PFSK-1 (cell line): ENCODE measurements around the gene RANGAP1.

Experiments used
- POLR2AphosphoS5 ChIP-seq: IDR thresholded peaks from 2 replicates; pipeline ENCODE4 v1.6.1; 2012; ENCODE audit warnings: low read depth, mild to moderate bottlenecking, control low read depth, low read length, moderate library complexity
- REST ChIP-seq, 2 experiments: IDR thresholded peaks; 2 replicates each; pipeline versions ENCODE4 v1.6.1 to v1.8.0; 2011 to 2012; ENCODE audit warnings: low read depth in 2 of 2, low read length in 2 of 2, control low read depth in 1 of 2, inconsistent platforms in 1 of 2, mild to moderate bottlenecking in 1 of 2, moderate library complexity in 1 of 2; ENCODE audit not compliant: insufficient read depth in 1 of 2
- SIN3A ChIP-seq: IDR thresholded peaks from 2 replicates; pipeline ENCODE4 v1.6.1; 2012; ENCODE audit warnings: mild to moderate bottlenecking, low read length, moderate library complexity, borderline replicate concordance; ENCODE audit not compliant: insufficient read depth
- TAF1 ChIP-seq: IDR thresholded peaks from 2 replicates; pipeline ENCODE4 v1.6.1; 2012; ENCODE audit warnings: low read length, control low read depth, borderline replicate concordance; ENCODE audit not compliant: insufficient read depth

- TF ChIP-seq SIN3A = no peak
- no peak for TF ChIP-seq TAF1
- TF ChIP-seq POLR2AphosphoS5 = no peak
- no peak for TF ChIP-seq REST (IDR thresholded peaks at IDR 0.05; ENCODE audit: insufficient read depth in 1 of 2, low read depth in 2 of 2, low read length in 2 of 2)
Observed at GRCh38 chr22:41237707-41238569, 48.0 kb downstream of the RANGAP1 start.
